Natural killer cell (primary cell): ENCODE measurements around the gene CKMT2. TPM values are rescaled to one million over a fixed set of nuclear protein-coding genes. Genes with fewer than 3 reads are reported as not detected.

ENCODE experiments used
- ATAC-seq, 3 donors: fragments of 150-1000 bp in 2 of 3; fragments of 200-7000 bp in 1 of 3; cut with Tn5 transposase; 1 replicate in 1 of 3; 2 replicates in 2 of 3; pipeline ENCODE4 v1.10.0; 2021; ENCODE audit warnings: mild to moderate bottlenecking in 2 of 3, moderate library complexity in 2 of 3
- DNase-seq, 2 donors: peaks; one replicate each; pipeline versions ENCODE4 v3.0.0 to v3.0.0-alpha.2; 2013 to 2021; ENCODE audit warnings: mixed read lengths in 1 of 2
- H3K27ac ChIP-seq: one replicate; pipeline ENCODE4 v1.5.1; 2013; ENCODE audit warnings: mild to moderate bottlenecking, low read length
- H3K27me3 ChIP-seq: one replicate; pipeline ENCODE4 v1.6.1; 2013; ENCODE audit warnings: low read length; ENCODE audit not compliant: control insufficient read depth, insufficient read depth
- H3K36me3 ChIP-seq: one replicate; pipeline ENCODE4 v1.6.1; 2013; ENCODE audit warnings: low read length; ENCODE audit not compliant: control insufficient read depth, insufficient read depth
- H3K4me1 ChIP-seq: one replicate; pipeline ENCODE4 v1.6.1; 2013; ENCODE audit warnings: low read length; ENCODE audit not compliant: control insufficient read depth, insufficient read depth
- H3K4me3 ChIP-seq: one replicate; pipeline ENCODE4 v1.5.1; 2013; ENCODE audit warnings: low read length
- H3K9me3 ChIP-seq: one replicate; pipeline ENCODE4 v1.6.1; 2013; ENCODE audit warnings: low read length; ENCODE audit not compliant: control insufficient read depth, insufficient read depth
- H3K27ac Mint-ChIP-seq, 2 donors: one replicate each; pipeline ENCODE4 v1.8.0; 2022; ENCODE audit warnings: mild to moderate bottlenecking in 2 of 2, mixed read lengths in 2 of 2, moderate library complexity in 1 of 2
- H3K27me3 Mint-ChIP-seq, 2 donors: one replicate each; pipeline ENCODE4 v1.8.0; 2022; ENCODE audit warnings: low read depth in 2 of 2, mixed read lengths in 2 of 2
- H3K36me3 Mint-ChIP-seq: one replicate; pipeline ENCODE4 v1.8.0; 2022; ENCODE audit warnings: mixed read lengths
- H3K4me1 Mint-ChIP-seq, 2 donors: one replicate each; pipeline ENCODE4 v1.8.0; 2022; ENCODE audit warnings: mixed read lengths in 2 of 2
- H3K4me3 Mint-ChIP-seq: one replicate; pipeline ENCODE4 v1.8.0; 2022; ENCODE audit warnings: mild to moderate bottlenecking, moderate library complexity, mixed read lengths
- H3K9me3 Mint-ChIP-seq, 2 donors: one replicate each; pipeline ENCODE4 v1.8.0; 2022; ENCODE audit warnings: mixed read lengths in 2 of 2
- CTCF ChIP-seq: fragments of 200-600 bp; IDR thresholded peaks from one replicate; pipeline ENCODE4 v1.8.0; 2022; ENCODE audit warnings: antibody characterized with exemption
- WGBS: methylation state at CpG from one replicate; pipeline ENCODE4 v1.1.7; 2013; ENCODE audit warnings: missing lambda C conversion rate; ENCODE audit not compliant: insufficient coverage; 5-methylcytosine and 5-hydroxymethylcytosine counted together
- intact Hi-C: fragments of 100-400 bp; cut with micrococcal nuclease; formaldehyde crosslinking; loops from one replicate; pipeline ENCODE4 v1.14.2; 2022
- total RNA-seq, 4 donors: library from RNA; stranded (reverse); fragments of 120-200 nt in 1 of 4; gene quantifications; one replicate each; pipeline versions ENCODE4 v1.2.3 to v1.2.4, GENCODE V29; 2013 to 2022

Gene CKMT2
- total RNA-seq, 3 donors from 2014 or later (not counting 1 experiment from before 2014, with no cell fraction given): not detected

- ATAC-seq (no peak), DNase-seq (no peak)
- Mint-ChIP-seq H3K4me3 (no peak overlapping the region), H3K9me3 (no peaks in the 10 kb centered on the region), H3K36me3 (no peaks in the 10 kb centered on the region), H3K27me3 (no peaks in the 10 kb centered on the region), H3K4me1 (no peaks in the 10 kb centered on the region), H3K27ac (no peak overlapping the region)
- TF ChIP-seq CTCF: no peak
- Histone ChIP-seq H3K4me3 (no peak overlapping the region), H3K9me3 (no peaks in the 10 kb centered on the region), H3K36me3 (no peaks in the 10 kb centered on the region), H3K27ac (no peak overlapping the region), H3K4me1 (no peaks in the 10 kb centered on the region), H3K27me3 (no peaks in the 10 kb centered on the region)
- intact Hi-C loops: no loop called here
- 80% methylated on average over 8 of the region's 8 CpGs for WGBS
Observed at GRCh38 chr5:81214848-81215247, 18.3 kb upstream of the CKMT2 start.

GRCh38 chr5:81216152-81216551, 17.0 kb upstream of the CKMT2 start:
- H3K4me1 Mint-ChIP-seq: no peaks in the 10 kb centered on the region
- intact Hi-C loops: no loop called here
- Histone ChIP-seq H3K27ac (no peak overlapping the region), H3K27me3 (no peaks in the 10 kb centered on the region), H3K9me3 (no peaks in the 10 kb centered on the region), H3K36me3 (no peaks in the 10 kb centered on the region), H3K4me3 (no peak overlapping the region), H3K4me1 (no peaks in the 10 kb centered on the region)
- H3K36me3 Mint-ChIP-seq: no peaks in the 10 kb centered on the region
- no peak overlapping the region for H3K27ac Mint-ChIP-seq
- no peaks in the 10 kb centered on the region for H3K9me3 Mint-ChIP-seq
- no peak for TF ChIP-seq CTCF
- H3K4me3 Mint-ChIP-seq: no peak overlapping the region
- H3K27me3 Mint-ChIP-seq: no peaks in the 10 kb centered on the region
- DNase-seq: no peak
- ATAC-seq: no peak
- no CpG with 5 or more reads among the region's 3 CpGs for WGBS

GRCh38 chr5:81219389-81219788, 13.7 kb upstream of the CKMT2 start:
- no peaks in the 10 kb centered on the region for H3K9me3 ChIP-seq
- H3K27ac ChIP-seq: no peak overlapping the region
- no peaks in the 10 kb centered on the region for H3K36me3 ChIP-seq
- H3K4me3 Mint-ChIP-seq: no peak overlapping the region
- H3K9me3 Mint-ChIP-seq: no peaks in the 10 kb centered on the region
- ATAC-seq (no peak), DNase-seq (no peak)
- no peak overlapping the region for H3K27ac Mint-ChIP-seq
- no peaks in the 10 kb centered on the region for H3K36me3 Mint-ChIP-seq
- 100% methylated on average over 2 of the region's 3 CpGs for WGBS
- no peak overlapping the region for H3K4me3 ChIP-seq
- H3K4me1 ChIP-seq: no peaks in the 10 kb centered on the region
- peaks cover 0 to 4% of the 10 kb centered on the region in 2 donors for H3K27me3 Mint-ChIP-seq
- intact Hi-C loops: no loop called here
- no peaks in the 10 kb centered on the region for H3K4me1 Mint-ChIP-seq
- no peak for TF ChIP-seq CTCF
- no peaks in the 10 kb centered on the region for H3K27me3 ChIP-seq

- Mint-ChIP-seq H3K36me3 (no peaks in the 10 kb centered on the region), H3K27me3 (peaks cover 4 to 11% of the 10 kb centered on the region in 2 donors), H3K27ac (no peak overlapping the region), H3K4me3 (no peak overlapping the region), H3K9me3 (no peaks in the 10 kb centered on the region), H3K4me1 (no peaks in the 10 kb centered on the region)
- no peak for ATAC-seq
- Histone ChIP-seq H3K4me3 (no peak overlapping the region), H3K4me1 (no peaks in the 10 kb centered on the region), H3K27ac (no peak overlapping the region), H3K36me3 (no peaks in the 10 kb centered on the region), H3K9me3 (no peaks in the 10 kb centered on the region), H3K27me3 (no peaks in the 10 kb centered on the region)
- no peak for DNase-seq
- intact Hi-C loops: no loop called here
- no peak for TF ChIP-seq CTCF
Observed at GRCh38 chr5:81222285-81222684, 10.8 kb upstream of the CKMT2 start.
